Measurements from ENCODE around the gene ST6GALNAC5.
"Not testable (repeated sequence)": the region's sequence is repeated elsewhere in the genome, so short reads cannot be mapped to it uniquely, and the experiment has no call there.

Gene ST6GALNAC5

GRCh38 chr1:76866566-76866965 is 714 bp upstream of the ST6GALNAC5 start:
- no peak for DNase-seq (ENCODE audit: low read depth in 2 of 3, low spot score in 1 of 3)

GRCh38 chr1:76868154-76868882 is 1.0 kb downstream of the ST6GALNAC5 start:
- no peak for DNase-seq (ENCODE audit: low read depth in 2 of 3, low spot score in 1 of 3)

- no peak for DNase-seq (ENCODE audit: low read depth in 2 of 3, low spot score in 1 of 3)
Measured at GRCh38 chr1:76868916-76869315, 1.6 kb downstream of the ST6GALNAC5 start.

- no peak for DNase-seq (ENCODE audit: low read depth in 2 of 3, low spot score in 1 of 3)
Measured at GRCh38 chr1:76870037-76870436, 2.8 kb downstream of the ST6GALNAC5 start.

- no peak for DNase-seq (ENCODE audit: low read depth in 2 of 3, low spot score in 1 of 3)
Measured at GRCh38 chr1:76871355-76871974, 4.2 kb downstream of the ST6GALNAC5 start.

GRCh38 chr1:76872944-76873343 is 5.7 kb downstream of the ST6GALNAC5 start:
- DNase-seq (ENCODE audit: low read depth in 2 of 3, low spot score in 1 of 3): no peak

- DNase-seq (ENCODE audit: low read depth in 2 of 3, low spot score in 1 of 3): no peak
Measured at GRCh38 chr1:76876655-76877395, 9.5 kb downstream of the ST6GALNAC5 start.

- DNase-seq (ENCODE audit: low read depth in 2 of 3, low spot score in 1 of 3): not testable (repeated sequence)
Measured at GRCh38 chr1:76879014-76879413, 11.7 kb downstream of the ST6GALNAC5 start.

- DNase-seq (ENCODE audit: low read depth in 2 of 3, low spot score in 1 of 3): no peak
Measured at GRCh38 chr1:76881762-76882161, 14.5 kb downstream of the ST6GALNAC5 start.

- DNase-seq (ENCODE audit: low read depth in 2 of 3, low spot score in 1 of 3): no peak
Measured at GRCh38 chr1:76891931-76892622, 24.8 kb downstream of the ST6GALNAC5 start.

GRCh38 chr1:76892675-76893074 is 25.4 kb downstream of the ST6GALNAC5 start:
- no peak for DNase-seq (ENCODE audit: low read depth in 2 of 3, low spot score in 1 of 3)

GRCh38 chr1:76901158-76901767 is 34.0 kb downstream of the ST6GALNAC5 start:
- peak; percentile 5 to 42 (median 8) for DNase-seq (ENCODE audit: low read depth in 2 of 3, low spot score in 1 of 3)

- DNase-seq (ENCODE audit: low read depth in 2 of 3, low spot score in 1 of 3): no peak
Measured at GRCh38 chr1:76905876-76906595, 38.8 kb downstream of the ST6GALNAC5 start.

GRCh38 chr1:76909311-76909710 is 42.0 kb downstream of the ST6GALNAC5 start:
- DNase-seq (ENCODE audit: low read depth in 2 of 3, low spot score in 1 of 3): no peak

GRCh38 chr1:76919085-76919484 is 51.8 kb downstream of the ST6GALNAC5 start:
- no peak for DNase-seq (ENCODE audit: low read depth in 2 of 3, low spot score in 1 of 3)

GRCh38 chr1:76921590-76921989 is 54.3 kb downstream of the ST6GALNAC5 start:
- no peak for DNase-seq (ENCODE audit: low read depth in 2 of 3, low spot score in 1 of 3)

- DNase-seq (ENCODE audit: low read depth in 2 of 3, low spot score in 1 of 3): no peak
Measured at GRCh38 chr1:76925825-76926224, 58.5 kb downstream of the ST6GALNAC5 start.

GRCh38 chr1:76928522-76928921 is 61.2 kb downstream of the ST6GALNAC5 start:
- no peak for DNase-seq (ENCODE audit: low read depth in 2 of 3, low spot score in 1 of 3)

- DNase-seq (ENCODE audit: low read depth in 2 of 3, low spot score in 1 of 3): no peak
Measured at GRCh38 chr1:76929136-76929535, 61.9 kb downstream of the ST6GALNAC5 start.

All from stimulated activated CD4-positive, alpha-beta T cell treated with anti-CD3 and anti-CD28 coated beads, Interleukin-12 subunit alpha, Interleukin-12 subunit beta, amount 100 ng/mL, for 48 hours (primary cell).